Neural crest cell (in vitro differentiated cells): ENCODE results near the gene SEMA4D. TPM values are rescaled to one million over a fixed set of nuclear protein-coding genes. Genes with fewer than 3 reads are reported as not detected.
A peak's percentile ranks its signal among the peaks of the same experiment; 100 is the strongest.

ENCODE experiments used
- DNase-seq: peaks from one replicate; pipeline ENCODE4 v3.0.0; 2021; ENCODE audit warnings: low read depth, mixed read lengths, low spot score
- H3K27ac Mint-ChIP-seq: one replicate; pipeline ENCODE4 v1.8.0; 2021; ENCODE audit warnings: mild to moderate bottlenecking, mixed read lengths; ENCODE audit not compliant: unreplicated experiment
- H3K27me3 Mint-ChIP-seq: 2 replicates; pipeline ENCODE4 v1.8.0; 2021; ENCODE audit warnings: low read depth, mild to moderate bottlenecking, mixed read lengths
- H3K36me3 Mint-ChIP-seq: 2 replicates; pipeline ENCODE4 v1.8.0; 2021; ENCODE audit warnings: low read depth, mild to moderate bottlenecking, mixed read lengths
- H3K4me1 Mint-ChIP-seq: 2 replicates; pipeline ENCODE4 v1.8.0; 2021; ENCODE audit warnings: mixed read lengths
- H3K4me3 Mint-ChIP-seq: one replicate; pipeline ENCODE4 v1.8.0; 2021; ENCODE audit warnings: mild to moderate bottlenecking, mixed read lengths
- H3K9me3 Mint-ChIP-seq: 2 replicates; pipeline ENCODE4 v1.8.0; 2021; ENCODE audit warnings: mixed read lengths
- CTCF ChIP-seq: fragments of 200-600 bp; sonication (generic); conservative IDR thresholded peaks from 2 replicates; pipeline ENCODE4 v1.5.0; 2021; ENCODE audit warnings: antibody characterized with exemption, mild to moderate bottlenecking
- total RNA-seq: library from RNA; stranded (reverse); gene quantifications from 2 replicates; pipeline ENCODE4 v1.2.1, GENCODE V29; 2021

Gene SEMA4D
- total RNA-seq, 1 donor from 2014 or later = 33.5 TPM

DNA sequence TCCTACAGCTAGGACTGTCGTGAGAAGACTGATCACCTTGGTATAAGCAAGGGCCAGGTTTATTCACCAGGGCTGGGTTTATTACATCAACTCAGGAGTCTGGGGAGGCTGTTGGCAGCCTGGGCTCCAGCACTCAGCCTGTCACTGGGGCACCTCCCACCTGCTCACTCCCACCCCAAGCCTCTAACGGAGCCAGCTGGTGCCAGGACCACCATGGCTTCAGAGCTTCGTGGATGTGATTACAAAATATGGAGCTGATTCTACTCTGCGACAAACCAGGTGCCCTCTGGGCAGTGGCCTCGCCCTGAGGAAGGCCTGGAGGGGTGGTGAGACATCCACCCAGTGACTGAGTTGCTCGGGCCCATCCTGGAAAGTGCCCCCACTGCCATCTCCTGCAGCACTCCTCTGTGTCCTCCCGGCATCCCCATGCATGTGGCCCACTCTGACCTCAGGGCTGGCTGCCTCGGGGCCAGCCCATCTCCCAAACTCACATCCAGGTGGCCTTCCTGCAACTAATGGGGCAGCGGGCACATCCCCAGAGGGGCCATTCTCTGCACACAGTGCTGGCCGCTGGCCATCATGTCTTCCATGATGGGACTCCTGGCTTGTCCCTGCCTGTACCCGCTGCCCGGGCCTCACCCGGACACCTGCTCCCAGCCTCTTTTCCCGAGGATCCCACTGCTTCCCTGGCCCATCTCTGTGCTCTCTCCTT lies 130.0 kb downstream of the SEMA4D start:
- H3K36me3 Mint-ChIP-seq = no peaks in the 10 kb centered on the region
- no peak for DNase-seq
- H3K9me3 Mint-ChIP-seq = no peaks in the 10 kb centered on the region
- H3K27ac Mint-ChIP-seq = peak overlapping the region; percentile 27
- no peak for TF ChIP-seq CTCF
- H3K4me3 Mint-ChIP-seq = no peak overlapping the region
- H3K4me1 Mint-ChIP-seq = no peaks in the 10 kb centered on the region
- H3K27me3 Mint-ChIP-seq = no peaks in the 10 kb centered on the region

DNA sequence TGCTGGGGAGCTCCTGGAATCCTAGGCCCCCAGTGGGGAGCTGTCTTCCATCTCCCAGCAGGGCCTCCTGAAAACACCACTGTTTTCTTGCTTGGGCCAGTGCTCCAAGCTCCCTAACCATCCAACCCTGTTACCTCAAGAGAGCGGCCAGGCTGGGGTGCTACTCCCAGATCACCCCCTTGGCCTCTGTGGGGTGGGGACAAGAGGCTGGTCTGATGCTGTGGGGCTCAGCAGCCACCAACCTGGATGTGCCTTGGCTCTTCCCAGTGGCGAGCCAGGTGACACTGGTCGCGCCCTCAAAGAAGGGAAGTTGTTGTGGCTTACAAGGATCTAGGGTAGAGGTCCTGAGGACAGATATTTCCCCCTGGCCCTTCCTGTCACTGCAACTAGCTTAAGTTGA lies 130.6 kb downstream of the SEMA4D start:
- Mint-ChIP-seq H3K4me1 (no peaks in the 10 kb centered on the region), H3K4me3 (no peak overlapping the region), H3K36me3 (no peaks in the 10 kb centered on the region), H3K27me3 (no peaks in the 10 kb centered on the region), H3K9me3 (no peaks in the 10 kb centered on the region), H3K27ac (no peak overlapping the region)
- no peak for DNase-seq
- TF ChIP-seq CTCF = no peak

DNA sequence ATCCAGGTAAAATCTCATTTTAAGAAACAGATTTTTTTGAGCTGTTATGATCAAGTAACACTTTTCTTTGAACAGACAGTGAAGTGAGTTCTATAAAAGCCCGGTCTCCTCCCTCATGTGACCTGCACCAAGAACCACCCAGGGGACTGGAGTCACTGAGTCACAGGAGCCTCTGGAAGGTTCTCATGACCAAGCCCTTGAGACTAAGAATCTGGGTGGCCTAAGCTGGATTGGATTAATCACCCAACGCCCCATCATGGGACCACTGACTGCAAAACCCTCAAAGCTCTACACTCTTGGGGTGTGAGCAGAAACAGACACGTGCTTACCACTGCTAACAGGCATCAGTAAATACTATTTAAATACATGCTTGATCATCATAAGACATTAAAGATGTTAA lies 131.2 kb downstream of the SEMA4D start:
- no peak for DNase-seq
- Mint-ChIP-seq H3K27me3 (no peaks in the 10 kb centered on the region), H3K36me3 (no peaks in the 10 kb centered on the region), H3K4me3 (no peak overlapping the region), H3K4me1 (no peaks in the 10 kb centered on the region), H3K27ac (no peak overlapping the region), H3K9me3 (no peaks in the 10 kb centered on the region)
- no peak for TF ChIP-seq CTCF

DNA sequence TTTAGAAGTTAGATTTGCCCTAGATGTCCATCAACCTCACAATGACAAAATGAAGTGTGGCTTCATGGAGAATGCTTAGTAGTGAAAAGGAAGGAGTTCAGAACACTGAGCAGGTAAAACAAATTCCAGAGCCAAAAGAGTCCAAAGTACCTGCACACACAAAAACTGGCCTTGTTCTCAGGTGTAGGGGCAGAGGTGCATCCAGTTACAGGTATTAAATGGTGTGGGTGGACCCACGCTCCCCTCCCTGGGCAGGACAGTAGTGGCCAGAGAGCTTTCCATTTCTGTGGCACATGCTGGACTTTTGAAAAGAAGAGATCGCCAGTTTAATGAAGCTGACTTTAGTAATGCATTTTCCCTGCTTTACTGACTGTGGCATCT lies 132.4 kb downstream of the SEMA4D start:
- Mint-ChIP-seq H3K4me1 (no peaks in the 10 kb centered on the region), H3K9me3 (no peaks in the 10 kb centered on the region), H3K36me3 (peaks cover 11% of the 10 kb centered on the region), H3K4me3 (peak overlapping the region; percentile 10), H3K27me3 (no peaks in the 10 kb centered on the region), H3K27ac (no peak overlapping the region)
- no peak for DNase-seq
- TF ChIP-seq CTCF = no peak

DNA sequence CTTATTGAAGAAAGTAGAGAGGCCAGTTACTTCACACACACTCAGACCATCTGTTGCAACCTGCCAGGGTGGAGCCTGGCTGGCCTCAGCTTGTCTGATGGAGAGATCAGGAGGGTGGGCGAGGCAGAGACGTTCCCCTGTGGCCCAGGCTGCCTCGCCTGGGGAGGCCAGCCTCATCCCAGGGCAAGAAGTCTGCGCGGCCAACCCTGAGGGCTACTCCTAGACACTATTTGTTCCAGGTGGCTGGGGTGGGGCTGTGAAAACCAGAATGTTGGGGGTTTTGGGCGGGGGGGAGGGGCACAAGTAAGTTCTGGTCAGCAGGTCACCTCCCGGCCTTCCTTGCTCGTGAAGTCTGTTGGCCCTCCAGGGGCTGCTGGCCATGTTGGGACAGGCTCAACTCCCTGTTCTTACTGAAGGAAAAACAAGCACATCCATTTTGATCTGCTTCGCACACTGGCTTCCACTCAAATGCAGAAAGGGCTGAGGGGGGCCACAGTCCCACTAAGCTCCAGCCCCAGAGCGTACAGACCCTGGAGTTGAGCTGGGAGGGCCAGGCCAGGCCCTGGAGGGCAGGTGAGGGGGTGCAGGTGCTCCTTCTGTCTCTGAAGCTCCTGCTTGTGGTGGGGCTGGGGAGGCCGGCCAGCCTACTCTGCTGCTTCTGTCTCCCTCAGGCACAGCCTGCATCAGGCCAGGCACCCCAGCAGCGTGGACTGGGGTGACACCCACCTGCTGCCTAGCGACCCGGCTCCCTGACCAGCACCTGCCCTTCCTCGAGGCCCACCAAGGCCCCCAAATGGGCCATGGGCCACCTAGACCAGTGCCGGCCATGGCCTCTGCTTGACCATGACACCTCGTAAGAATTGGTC lies 133.0 kb downstream of the SEMA4D start:
- Mint-ChIP-seq H3K27ac (peak overlapping the region; percentile 35), H3K36me3 (peaks cover 12% of the 10 kb centered on the region), H3K4me3 (peak overlapping the region; percentile 51), H3K4me1 (no peaks in the 10 kb centered on the region), H3K9me3 (no peaks in the 10 kb centered on the region), H3K27me3 (no peaks in the 10 kb centered on the region)
- no peak for DNase-seq
- TF ChIP-seq CTCF = no peak
